Mucosa of descending colon (tissue), 3 donors: Measurements from ENCODE around the gene PRR33. TPM values are rescaled to one million over a fixed set of nuclear protein-coding genes. Genes with fewer than 3 reads are reported as not detected.
"Not testable (repeated sequence)": the region's sequence is repeated elsewhere in the genome, so short reads cannot be mapped to it uniquely, and the experiment has no call there.

Source experiments
- ATAC-seq: fragments of 200-7000 bp; cut with Tn5 transposase; one replicate; pipeline ENCODE4 v1.9.1; 2020; ENCODE audit warnings: mild to moderate bottlenecking, moderate library complexity
- DNase-seq, 3 donors: peaks; one replicate each; pipeline ENCODE4 v3.0.0-alpha.2; 2020
- H3K36me3 ChIP-seq: fragments of 200-600 bp; one replicate; pipeline ENCODE4 v1.8.0; 2021; ENCODE audit warnings: low read depth, mild to moderate bottlenecking
- H3K4me1 ChIP-seq: fragments of 200-600 bp; one replicate; pipeline ENCODE4 v1.8.0; 2021; ENCODE audit warnings: low read depth, mild to moderate bottlenecking
- H3K4me3 ChIP-seq: fragments of 200-600 bp; one replicate; pipeline ENCODE4 v1.8.0; 2021; ENCODE audit warnings: mild to moderate bottlenecking
- H3K9me3 ChIP-seq: fragments of 200-600 bp; one replicate; pipeline ENCODE4 v1.8.0; 2021; ENCODE audit warnings: mild to moderate bottlenecking
- intact Hi-C, 2 donors: fragments of 100-400 bp; cut with DNase I in 1 of 2; cut with micrococcal nuclease in 1 of 2; formaldehyde crosslinking; loops; one replicate each; pipeline versions ENCODE4 v1.11.0 to v1.11.1; 2022; cut with DNase I, micrococcal nuclease
- total RNA-seq, 3 donors: library from RNA; stranded (reverse); fragmentation: NEBNext Ultra II Directional in 2 of 3; extraction: Animal tissue kit (Norgen Biotek cat#: 25700) in 2 of 3; gene quantifications; one replicate each; pipeline versions ENCODE4 v1.2.1 to v1.2.4, GENCODE V29; 2021 to 2023
- TF ChIP-seq, protein P1 (sequence below): fragments of 200-600 bp; IDR thresholded peaks from one replicate; pipeline ENCODE4 v1.8.0; 2022; ENCODE audit warnings: antibody characterized with exemption, mild to moderate bottlenecking
- donor health status: DM: no; HTN: no; CAD: no; lungs with moderate emphysema.
- donor health status: DM: no; HTN: no; CAD: no.
- donor health status: DM: no; HTN: yes; CAD: no.

Gene PRR33
- total RNA-seq, 3 donors from 2014 or later = not detected

DNA sequence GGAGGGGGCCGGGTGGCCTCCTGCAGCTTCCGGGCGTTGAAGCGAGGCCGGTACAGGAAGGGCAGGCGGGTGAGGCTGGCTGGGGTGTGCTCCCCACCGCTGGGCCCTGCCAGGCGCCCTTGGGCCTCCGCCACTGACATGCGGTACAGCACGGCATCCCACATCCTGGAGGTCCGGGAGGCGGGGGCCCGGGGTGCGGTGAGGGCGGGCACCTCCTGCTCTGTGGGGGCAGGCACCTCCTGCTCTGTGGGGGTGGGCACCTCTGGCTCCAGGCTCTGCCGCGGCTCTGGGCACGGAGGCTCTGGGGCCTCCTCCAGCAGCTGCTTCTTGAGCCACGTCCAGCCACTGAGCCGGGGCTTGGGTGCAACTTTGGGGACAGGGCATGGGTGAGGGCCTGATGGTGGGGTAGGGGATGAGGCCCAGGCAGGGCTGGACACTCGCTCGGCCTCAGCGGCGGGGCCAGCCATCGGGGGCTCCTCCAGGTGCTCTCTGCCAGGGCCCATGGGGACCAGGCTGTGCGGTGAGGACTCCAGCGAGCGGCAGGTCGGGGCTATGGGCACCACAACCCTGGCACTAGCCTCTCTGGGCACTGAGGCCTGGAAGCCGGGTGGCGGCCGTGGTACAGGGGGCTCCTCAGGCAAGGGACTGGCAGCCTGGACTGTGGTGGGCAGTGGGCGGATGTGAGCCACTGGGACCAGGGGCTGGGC is 2.3 kb downstream of the PRR33 start:
- no peak overlapping the region for H3K4me3 ChIP-seq
- ATAC-seq = peak; percentile 69

GRCh38 chr11:1888811-1889210 is 2.9 kb downstream of the PRR33 start:
- intact Hi-C loops = no loop called here
- ATAC-seq = no peak
- no peak overlapping the region for H3K4me3 ChIP-seq
- no peak for DNase-seq
- H3K36me3 ChIP-seq = no peaks in the 10 kb centered on the region
- H3K9me3 ChIP-seq = no peaks in the 10 kb centered on the region
- TF ChIP-seq, protein P1, sequence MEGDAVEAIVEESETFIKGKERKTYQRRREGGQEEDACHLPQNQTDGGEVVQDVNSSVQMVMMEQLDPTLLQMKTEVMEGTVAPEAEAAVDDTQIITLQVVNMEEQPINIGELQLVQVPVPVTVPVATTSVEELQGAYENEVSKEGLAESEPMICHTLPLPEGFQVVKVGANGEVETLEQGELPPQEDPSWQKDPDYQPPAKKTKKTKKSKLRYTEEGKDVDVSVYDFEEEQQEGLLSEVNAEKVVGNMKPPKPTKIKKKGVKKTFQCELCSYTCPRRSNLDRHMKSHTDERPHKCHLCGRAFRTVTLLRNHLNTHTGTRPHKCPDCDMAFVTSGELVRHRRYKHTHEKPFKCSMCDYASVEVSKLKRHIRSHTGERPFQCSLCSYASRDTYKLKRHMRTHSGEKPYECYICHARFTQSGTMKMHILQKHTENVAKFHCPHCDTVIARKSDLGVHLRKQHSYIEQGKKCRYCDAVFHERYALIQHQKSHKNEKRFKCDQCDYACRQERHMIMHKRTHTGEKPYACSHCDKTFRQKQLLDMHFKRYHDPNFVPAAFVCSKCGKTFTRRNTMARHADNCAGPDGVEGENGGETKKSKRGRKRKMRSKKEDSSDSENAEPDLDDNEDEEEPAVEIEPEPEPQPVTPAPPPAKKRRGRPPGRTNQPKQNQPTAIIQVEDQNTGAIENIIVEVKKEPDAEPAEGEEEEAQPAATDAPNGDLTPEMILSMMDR = no peak
- H3K4me1 ChIP-seq = no peaks in the 10 kb centered on the region

More for the DNA sequence above, 2.3 kb downstream of the PRR33 start:
- Histone ChIP-seq H3K36me3 (no peaks in the 10 kb centered on the region), H3K4me1 (no peaks in the 10 kb centered on the region), H3K9me3 (no peaks in the 10 kb centered on the region)
- intact Hi-C loops = no loop called here
- peak in 2 of 3 donors; percentile 57 to 85 for DNase-seq
- TF ChIP-seq, protein P1 = no peak

- no peaks in the 10 kb centered on the region for H3K36me3 ChIP-seq
- no peaks in the 10 kb centered on the region for H3K4me1 ChIP-seq
- no peaks in the 10 kb centered on the region for H3K9me3 ChIP-seq
- H3K4me3 ChIP-seq = no peak overlapping the region
- ATAC-seq (no peak), DNase-seq (no peak)
- TF ChIP-seq, protein P1 = no peak
- intact Hi-C loops = no loop called here
Measured at GRCh38 chr11:1888347-1888753, 3.3 kb downstream of the PRR33 start.

DNA sequence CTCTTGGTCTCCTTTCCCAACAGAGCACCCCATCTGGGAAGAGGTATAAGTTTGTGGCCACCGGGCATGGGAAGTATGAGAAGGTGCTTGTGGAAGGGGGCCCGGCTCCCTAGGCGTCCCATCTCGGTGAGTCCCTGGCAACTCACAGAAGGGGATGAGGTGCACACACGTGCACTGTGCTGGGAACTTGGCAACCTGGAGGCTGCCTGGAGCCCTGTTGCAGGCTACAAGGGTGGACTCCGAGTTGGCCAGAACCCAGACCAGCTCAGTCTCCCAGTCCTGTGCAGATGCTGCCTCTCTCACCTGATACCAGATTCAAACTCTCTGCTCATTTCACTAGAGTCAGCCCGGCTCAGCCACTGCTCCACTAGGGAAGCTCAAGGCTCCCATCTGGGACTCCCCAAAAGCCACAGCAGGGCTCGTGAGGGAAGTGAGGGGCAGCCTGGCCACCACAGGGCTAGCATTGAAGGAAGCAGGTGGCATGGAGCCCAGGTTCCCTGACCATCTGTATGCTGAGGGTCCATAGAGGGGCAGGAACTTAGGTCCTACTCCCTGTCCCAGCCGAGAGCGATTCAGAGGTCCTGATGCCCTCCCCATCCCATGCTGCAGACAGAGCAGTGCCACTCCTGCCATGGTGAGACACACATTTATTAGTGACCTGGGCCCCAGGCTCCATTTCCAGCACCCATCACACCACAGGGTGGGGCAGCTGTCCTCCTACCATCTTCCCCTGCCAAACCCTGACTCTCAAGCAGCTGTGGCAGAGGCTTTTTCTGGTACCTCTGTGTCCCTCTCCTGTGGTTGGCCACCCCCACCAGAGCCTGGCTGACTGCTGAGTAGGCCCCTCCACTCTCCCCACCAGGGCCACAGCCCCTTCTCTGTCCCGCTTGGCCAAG is 4.0 kb downstream of the PRR33 start:
- ATAC-seq (no peak), DNase-seq (no peak)
- TF ChIP-seq, protein P1 = no peak
- no peak overlapping the region for H3K4me3 ChIP-seq
- H3K4me1 ChIP-seq = no peaks in the 10 kb centered on the region
- H3K36me3 ChIP-seq = no peaks in the 10 kb centered on the region
- intact Hi-C loops = no loop called here
- H3K9me3 ChIP-seq = no peaks in the 10 kb centered on the region

- H3K4me3 ChIP-seq, DNase-seq, H3K36me3 ChIP-seq, H3K9me3 ChIP-seq, ATAC-seq, intact Hi-C loops, H3K4me1 ChIP-seq: not testable (repeated sequence)
Measured at GRCh38 chr11:1886551-1886950, 5.1 kb downstream of the PRR33 start.

- H3K36me3 ChIP-seq = no peaks in the 10 kb centered on the region
- intact Hi-C loops = no loop called here
Measured at GRCh38 chr11:1884303-1884700, 7.4 kb downstream of the PRR33 start.

More at GRCh38 chr11:1884303-1884700, 7.4 kb downstream of the PRR33 start:
- Histone ChIP-seq H3K9me3 (no peaks in the 10 kb centered on the region), H3K4me3 (no peak overlapping the region), H3K4me1 (peaks cover 3% of the 10 kb centered on the region)
- no peak for ATAC-seq
- DNase-seq = no peak
- TF ChIP-seq, protein P1 = no peak
